K562 (cell line): ENCODE results near the gene SLC22A1. TPM values are rescaled to one million over a fixed set of nuclear protein-coding genes. Genes with fewer than 3 reads are reported as not detected.
A peak's percentile ranks its signal among the peaks of the same experiment; 100 is the strongest.

Experiments used
- ATAC-seq: fragments of 200-7000 bp; cut with Tn5 transposase; 3 replicates; pipeline ENCODE4 v1.9.1; 2020; ENCODE audit warnings: moderate library complexity
- BruUV-seq: library from RNA; stranded (reverse); fragments of 400-500 nt; replicated peaks from 2 replicates; lab custom pipeline; 2021; lab: Mats Ljungman, UMichigan
- CTCF ChIA-PET: fragments of 300-600 bp; formaldehyde crosslinking; extraction: SDS; loops from one replicate; lab custom pipeline; 2021; ENCODE audit warnings: low intra/inter-chr PET ratio; lab: Yijun Ruan, JAX
- POLR2A ChIA-PET: fragments of 300-600, 350-650 bp; sonication (Branson Sonifier 250); formaldehyde crosslinking; extraction: SDS; loops from one replicate; lab custom pipeline; 2021; ENCODE audit warnings: antibody characterized with exemption, inconsistent platforms; lab: Yijun Ruan, JAX
- DNase-seq, 4 experiments: peaks; one replicate each; pipeline versions ENCODE4 v3.0.0 to v3.0.0-alpha.2; 2011 to 2018; ENCODE audit warnings: low spot score in 3 of 4, mixed read lengths in 3 of 4; ENCODE audit errors: extremely low read depth in 1 of 4
- FAIRE-seq: peaks from 2 replicates; lab custom pipeline; 2011; peaks lifted over from hg19 to GRCh38; lab: Jason Lieb, UNC
- H2AFZ ChIP-seq: 2 replicates; pipeline ENCODE4 v1.6.0; 2011; ENCODE audit warnings: low read depth, low read length, control low read depth, inconsistent platforms
- H3K27ac ChIP-seq: fragments of 200-600 bp; 3 replicates; pipeline ENCODE4 v1.8.0; 2011; ENCODE audit warnings: low read depth, mild to moderate bottlenecking, control low read depth, inconsistent platforms, low read length, moderate library complexity, mixed read lengths; ENCODE audit errors: extremely low read depth
- H3K27me3 ChIP-seq, 2 experiments: fragments of 300-600 bp in 1 of 2; 2 replicates in 1 of 2; 3 replicates in 1 of 2; pipeline versions ENCODE4 v1.6.0 to v1.8.0; 2011; ENCODE audit warnings: inconsistent platforms in 2 of 2, low read length in 2 of 2, mild to moderate bottlenecking in 1 of 2, mixed read lengths in 1 of 2, moderate library complexity in 1 of 2; ENCODE audit not compliant: control insufficient read depth in 2 of 2, insufficient read depth in 2 of 2
- H3K36me3 ChIP-seq: fragments of 300-600 bp; 3 replicates; pipeline ENCODE4 v1.8.0; 2011; ENCODE audit warnings: mild to moderate bottlenecking, low read length, inconsistent platforms; ENCODE audit not compliant: control insufficient read depth, insufficient read depth
- H3K4me1 ChIP-seq, 2 experiments: fragments of 200-600 bp in 1 of 2; replicated peaks in 1 of 2; 2 replicates in 1 of 2; 3 replicates in 1 of 2; pipeline versions ENCODE4 v1.5.1 to v1.8.0; 2011; ENCODE audit warnings: inconsistent platforms in 2 of 2, low read length in 2 of 2, mild to moderate bottlenecking in 1 of 2, mixed read lengths in 1 of 2, moderate library complexity in 1 of 2; ENCODE audit not compliant: control insufficient read depth in 2 of 2, insufficient read depth in 2 of 2
- H3K4me2 ChIP-seq: 2 replicates; pipeline ENCODE4 v1.6.1; 2011; ENCODE audit warnings: low read length, control low read depth, inconsistent platforms, mixed read lengths; ENCODE audit not compliant: insufficient read depth
- H3K4me3 ChIP-seq: fragments of 200-600 bp; sonication (generic), shearing (Covaris generic); 2 replicates; pipeline ENCODE4 v1.5.1; 2016; ENCODE audit warnings: control low read depth, inconsistent platforms
- H3K79me2 ChIP-seq: fragments of 200-600 bp; 3 replicates; pipeline ENCODE4 v1.8.0; 2011; ENCODE audit warnings: low read length, inconsistent platforms; ENCODE audit not compliant: control insufficient read depth, insufficient read depth
- H3K9ac ChIP-seq, 2 experiments: 2 replicates each; pipeline versions ENCODE4 v1.6.0 to v1.6.1; 2011; ENCODE audit warnings: low read depth in 2 of 2, low read length in 2 of 2, control low read depth in 1 of 2, inconsistent platforms in 1 of 2, mild to moderate bottlenecking in 1 of 2, mixed read lengths in 1 of 2; ENCODE audit not compliant: insufficient read depth in 1 of 2
- H3K9me1 ChIP-seq: one replicate; pipeline ENCODE4 v1.6.0; 2011; ENCODE audit warnings: inconsistent platforms, mild to moderate bottlenecking, low read length, moderate library complexity; ENCODE audit not compliant: control insufficient read depth, insufficient read depth
- H3K9me3 ChIP-seq: replicated peaks from 2 replicates; pipeline ENCODE4 v1.5.1; 2011; ENCODE audit warnings: low read depth, low read length, inconsistent platforms; ENCODE audit not compliant: control insufficient read depth, insufficient read depth
- H4K20me1 ChIP-seq: replicated peaks from 2 replicates; pipeline ENCODE4 v1.6.1; 2011; ENCODE audit warnings: low read length, inconsistent platforms, mixed read lengths; ENCODE audit not compliant: control insufficient read depth, insufficient read depth
- GABPB1 ChIP-seq: sonication (generic); formaldehyde crosslinking; IDR thresholded peaks from 2 replicates; pipeline ENCODE4 v1.8.0; 2022; ENCODE audit warnings: mild to moderate bottlenecking, missing genetic modification reagents
- KDM2B ChIP-seq: fragments of 250-450 bp; sonication (Bioruptor Pico); IDR thresholded peaks from 2 replicates; pipeline ENCODE4 v1.8.0; 2021; ENCODE audit warnings: mild to moderate bottlenecking, moderate library complexity
- MNT ChIP-seq, 2 experiments: fragments of 450-650 bp; conservative IDR thresholded peaks; 2 replicates each; pipeline ENCODE4 v1.6.1; 2017; ENCODE audit warnings: mild to moderate bottlenecking in 2 of 2, moderate library complexity in 2 of 2
- MTF1 ChIP-seq: fragments of 250-450 bp; sonication (Bioruptor Pico); IDR thresholded peaks from 2 replicates; pipeline ENCODE4 v1.9.0; 2021; ENCODE audit warnings: moderate library complexity, mild to moderate bottlenecking, inconsistent platforms, borderline replicate concordance
- NUFIP1 ChIP-seq: fragments of 450-650 bp; IDR thresholded peaks from 2 replicates; pipeline ENCODE4 v1.6.1; 2018; ENCODE audit not compliant: partially characterized antibody
- POLR2AphosphoS2 ChIP-seq: IDR thresholded peaks from 2 replicates; pipeline ENCODE4 v1.6.1; 2012; ENCODE audit warnings: low read length, improper control_type of control experiment
- POLR2AphosphoS5 ChIP-seq: IDR thresholded peaks from 2 replicates; pipeline ENCODE4 v1.6.1; 2011; ENCODE audit warnings: mild to moderate bottlenecking, low read depth, low read length, moderate library complexity; ENCODE audit not compliant: control insufficient read depth, insufficient read depth
- RBM15 ChIP-seq: fragments of 200-400 bp; formaldehyde crosslinking; IDR thresholded peaks from 2 replicates; pipeline ENCODE4 v1.6.1; 2018; ENCODE audit warnings: mild to moderate bottlenecking, low read length, moderate library complexity; ENCODE audit not compliant: insufficient read depth
- RBM17 ChIP-seq: fragments of 200-400 bp; formaldehyde crosslinking; IDR thresholded peaks from 2 replicates; pipeline ENCODE4 v1.6.1; 2017; ENCODE audit warnings: low read depth, mild to moderate bottlenecking, low read length, borderline replicate concordance
- USF1 ChIP-seq: sonication (generic); formaldehyde crosslinking; IDR thresholded peaks from 2 replicates; pipeline ENCODE4 v1.9.0; 2022; ENCODE audit warnings: mild to moderate bottlenecking, missing genetic modification reagents
- ZNF274 ChIP-seq: IDR thresholded peaks from 2 replicates; pipeline ENCODE4 v1.6.1; 2011; ENCODE audit warnings: low read depth, mild to moderate bottlenecking, low read length, moderate library complexity, borderline replicate concordance
- WGBS: fragments of 100-300 bp; shearing (Covaris generic); methylation state at CpG from one replicate; pipeline ENCODE4 v1.1.6; 2016; ENCODE audit warnings: low coverage, mixed read lengths; ENCODE audit not compliant: insufficient coverage; ENCODE audit errors: missing lambda C conversion rate; 5-methylcytosine and 5-hydroxymethylcytosine counted together
- in situ Hi-C: fragments of 300-500 bp; cut with MboI; formaldehyde crosslinking; loops from 4 replicates; pipeline ENCODE4 v1.15.0; 2018; ENCODE audit warnings: inconsistent platforms, mixed read lengths
- intact Hi-C: fragments of 100-400 bp; cut with micrococcal nuclease; formaldehyde crosslinking; loops from 2 replicates; pipeline ENCODE4 v1.14.2; 2022
- polyA plus RNA-seq, 8 experiments: library from polyadenylated mRNA; depleted of rRNA in 4 of 8; stranded (reverse) in 5 of 8; unstranded in 3 of 8; fragments of >200 nt; fragmentation: Nextera tagmentation in 2 of 8; fragmentation: Illumina TruSeq in 1 of 8; extraction: Ambion mirVana in 2 of 8; extraction: Trizol in 1 of 8; gene quantifications; 2 replicates each; pipeline versions ENCODE4 v1.2.1 to v1.2.3, GENCODE V29; 2011 to 2014; ENCODE audit warnings: inconsistent platforms in 1 of 8, missing spikeins in 1 of 8
- total RNA-seq, 7 experiments: library from RNA; depleted of rRNA in 6 of 7; stranded (reverse); fragments of >200 nt in 6 of 7; fragmentation: Illumina TruSeq in 2 of 7; extraction: Trizol in 2 of 7; gene quantifications; 2 replicates each; pipeline versions ENCODE4 v1.2.1 to v1.2.3, GENCODE V29; 2011 to 2021; ENCODE audit warnings: low replicate concordance in 1 of 7

The SLC22A1 gene
- total and polyA plus RNA-seq, 9 of the 15 experiments (the other 6 are each of a cell fraction or from before 2014, with no cell fraction given) = 0.11 to 0.60 (median 0.26) TPM; not detected in 4

GRCh38 chr6:160108077-160108476, 13.5 kb upstream of the SLC22A1 start:
- intact Hi-C loops = no loop called here
- CTCF ChIA-PET = no interaction called here
- no peak for ATAC-seq
- no peak overlapping the region for H2AFZ ChIP-seq
- no peaks in the 10 kb centered on the region for H3K9me3 ChIP-seq
- 94% methylated on average over 5 of the region's 5 CpGs for WGBS
- no peaks in the 10 kb centered on the region for H3K9me1 ChIP-seq
- in situ Hi-C loops = no loop called here
- no peak for FAIRE-seq
- no peaks in the 10 kb centered on the region for H3K79me2 ChIP-seq
- no peak for DNase-seq
- peaks cover 46% of the 10 kb centered on the region for H3K36me3 ChIP-seq
- no peak overlapping the region for H3K27ac ChIP-seq
- no peak overlapping the region for H3K4me3 ChIP-seq
- no peaks in the 10 kb centered on the region for H3K27me3 ChIP-seq
- TF ChIP-seq MTF1 (CRISPR knock-in tag) = no peak
- no peak for TF ChIP-seq MNT (conservative IDR thresholded peaks at IDR 0.05)
- no peak for TF ChIP-seq GABPB1 (CRISPR knock-in tag)
- TF ChIP-seq POLR2AphosphoS5 = no peak; the same call in 1 of the 2 replicates
- TF ChIP-seq NUFIP1 = no peak
- TF ChIP-seq POLR2AphosphoS2 = 0 out of 2 replicates have a peak, but pooled peaks have one; percentile 43
- 0 out of 2 replicates have a peak, but pooled peaks have one; percentile 9 for TF ChIP-seq USF1 (CRISPR knock-in tag)
- TF ChIP-seq RBM15 = no peak
- no peak for TF ChIP-seq ZNF274
- TF ChIP-seq RBM17 = no peak
- no peak for TF ChIP-seq KDM2B (CRISPR knock-in tag)
- TF ChIP-seq, all 486 proteins: peak for 2
- Histone ChIP-seq H4K20me1 (peaks cover 6% of the 10 kb centered on the region; the same call in 1 of the 2 replicates), H3K4me2 (no peak overlapping the region), H3K4me1 (peaks cover under 1 to 4% of the 10 kb centered on the region in 2 experiments; a peak in 1 of 5 replicates), H3K9ac (no peak overlapping the region)
- POLR2A ChIA-PET = interaction anchor here (1.0 kb wide), 1 partner anchor 9 kb away, joined by 3 read pairs; no protein-coding TSS in a partner anchor
- no TSS peak for BruUV-seq
